Endothelial cell (in vitro differentiated cells): Measurements from ENCODE around the gene GLI3. TPM values are rescaled to one million over a fixed set of nuclear protein-coding genes. Genes with fewer than 3 reads are reported as not detected.

ENCODE experiments used
- DNase-seq: peaks from one replicate; pipeline ENCODE4 v3.0.0; 2021; ENCODE audit warnings: low spot score
- H3K27ac Mint-ChIP-seq: one replicate; pipeline ENCODE4 v1.8.0; 2021; ENCODE audit warnings: mixed read lengths, inconsistent platforms; ENCODE audit not compliant: unreplicated experiment
- H3K27me3 Mint-ChIP-seq: one replicate; pipeline ENCODE4 v1.8.0; 2021; ENCODE audit warnings: mild to moderate bottlenecking, moderate library complexity, mixed read lengths, inconsistent platforms; ENCODE audit not compliant: unreplicated experiment
- H3K36me3 Mint-ChIP-seq: one replicate; pipeline ENCODE4 v1.8.0; 2021; ENCODE audit warnings: mild to moderate bottlenecking, low read depth, mixed read lengths, inconsistent platforms; ENCODE audit not compliant: unreplicated experiment
- H3K4me1 Mint-ChIP-seq: one replicate; pipeline ENCODE4 v1.8.0; 2021; ENCODE audit warnings: mild to moderate bottlenecking, mixed read lengths, inconsistent platforms; ENCODE audit not compliant: unreplicated experiment
- H3K4me3 Mint-ChIP-seq: one replicate; pipeline ENCODE4 v1.8.0; 2021; ENCODE audit warnings: mild to moderate bottlenecking, mixed read lengths, inconsistent platforms; ENCODE audit not compliant: unreplicated experiment
- H3K9me3 Mint-ChIP-seq: one replicate; pipeline ENCODE4 v1.8.0; 2021; ENCODE audit warnings: mixed read lengths, inconsistent platforms; ENCODE audit not compliant: unreplicated experiment
- total RNA-seq: library from RNA; stranded (reverse); fragmentation: NEBNext Ultra II Directional; extraction: Animal tissue kit (Norgen Biotek cat#: 25700); gene quantifications from one replicate; pipeline ENCODE4 v1.2.1, GENCODE V29; 2021; ENCODE audit not compliant: unreplicated experiment
- TF ChIP-seq, protein P1 (sequence below): fragments of 200-600 bp; sonication (generic); IDR thresholded peaks from one replicate; pipeline ENCODE4 v1.5.0; 2021; ENCODE audit warnings: antibody characterized with exemption; ENCODE audit not compliant: unreplicated experiment

The GLI3 gene
- total RNA-seq, 1 donor from 2014 or later: 24.9 TPM

DNA sequence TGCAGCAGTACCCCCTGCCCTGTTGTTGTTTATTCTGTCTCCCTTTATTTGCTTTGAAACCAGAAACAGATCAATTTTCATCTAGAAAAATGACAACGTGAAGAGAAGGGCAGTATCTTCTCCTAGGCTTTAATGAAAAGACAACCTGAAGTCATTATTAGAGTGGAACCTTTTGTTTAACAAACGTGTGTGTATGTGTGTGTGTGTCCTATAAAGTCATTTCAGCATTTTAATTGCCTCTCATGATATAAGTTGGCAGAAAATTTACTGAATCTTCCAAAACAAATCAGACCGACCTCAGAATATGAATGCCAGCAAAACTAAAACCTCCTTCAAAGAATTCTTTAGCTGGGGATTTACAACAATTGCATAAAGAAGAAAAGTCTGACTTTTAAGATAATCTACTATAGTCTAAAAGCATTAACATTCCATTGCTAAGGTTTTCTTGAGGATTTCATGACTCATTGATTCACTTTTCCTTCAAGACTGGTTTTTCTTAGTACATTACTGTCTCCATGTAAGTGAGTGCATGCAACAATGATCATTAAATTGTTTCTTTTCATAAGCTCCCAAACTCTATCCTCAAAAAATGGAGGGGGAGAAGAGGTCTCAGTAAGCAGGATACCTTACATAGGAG is 3.2 kb downstream of the GLI3 start:
- H3K9me3 Mint-ChIP-seq: no peaks in the 10 kb centered on the region
- H3K4me1 Mint-ChIP-seq: peaks cover 23% of the 10 kb centered on the region
- H3K27ac Mint-ChIP-seq: no peak overlapping the region
- DNase-seq: no peak
- TF ChIP-seq, protein P1, sequence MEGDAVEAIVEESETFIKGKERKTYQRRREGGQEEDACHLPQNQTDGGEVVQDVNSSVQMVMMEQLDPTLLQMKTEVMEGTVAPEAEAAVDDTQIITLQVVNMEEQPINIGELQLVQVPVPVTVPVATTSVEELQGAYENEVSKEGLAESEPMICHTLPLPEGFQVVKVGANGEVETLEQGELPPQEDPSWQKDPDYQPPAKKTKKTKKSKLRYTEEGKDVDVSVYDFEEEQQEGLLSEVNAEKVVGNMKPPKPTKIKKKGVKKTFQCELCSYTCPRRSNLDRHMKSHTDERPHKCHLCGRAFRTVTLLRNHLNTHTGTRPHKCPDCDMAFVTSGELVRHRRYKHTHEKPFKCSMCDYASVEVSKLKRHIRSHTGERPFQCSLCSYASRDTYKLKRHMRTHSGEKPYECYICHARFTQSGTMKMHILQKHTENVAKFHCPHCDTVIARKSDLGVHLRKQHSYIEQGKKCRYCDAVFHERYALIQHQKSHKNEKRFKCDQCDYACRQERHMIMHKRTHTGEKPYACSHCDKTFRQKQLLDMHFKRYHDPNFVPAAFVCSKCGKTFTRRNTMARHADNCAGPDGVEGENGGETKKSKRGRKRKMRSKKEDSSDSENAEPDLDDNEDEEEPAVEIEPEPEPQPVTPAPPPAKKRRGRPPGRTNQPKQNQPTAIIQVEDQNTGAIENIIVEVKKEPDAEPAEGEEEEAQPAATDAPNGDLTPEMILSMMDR: no peak
- H3K36me3 Mint-ChIP-seq: no peaks in the 10 kb centered on the region
- H3K4me3 Mint-ChIP-seq: no peak overlapping the region
- peaks cover 11% of the 10 kb centered on the region for H3K27me3 Mint-ChIP-seq

DNA sequence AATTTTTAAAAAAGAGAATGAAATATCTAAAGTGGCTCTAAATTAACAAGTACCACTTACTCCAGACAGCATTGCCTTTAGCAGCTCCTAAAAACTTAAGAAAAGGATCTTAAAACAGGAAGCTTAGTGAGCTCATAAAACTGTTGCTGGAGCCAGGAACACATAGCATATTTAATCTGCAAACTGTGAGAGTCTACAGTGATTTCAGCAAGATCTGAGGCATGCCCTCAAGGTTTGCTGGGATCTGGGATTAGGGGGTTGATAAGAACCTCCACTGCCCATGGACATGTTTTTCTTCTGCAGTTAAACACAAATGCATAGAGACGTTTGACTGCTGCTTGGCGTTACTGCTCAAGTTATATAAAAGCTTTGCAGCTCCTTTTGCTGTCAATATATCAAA is 3.8 kb downstream of the GLI3 start:
- Mint-ChIP-seq H3K27me3 (peaks cover 8% of the 10 kb centered on the region), H3K27ac (no peak overlapping the region), H3K4me1 (peaks cover 16% of the 10 kb centered on the region)

DNA sequence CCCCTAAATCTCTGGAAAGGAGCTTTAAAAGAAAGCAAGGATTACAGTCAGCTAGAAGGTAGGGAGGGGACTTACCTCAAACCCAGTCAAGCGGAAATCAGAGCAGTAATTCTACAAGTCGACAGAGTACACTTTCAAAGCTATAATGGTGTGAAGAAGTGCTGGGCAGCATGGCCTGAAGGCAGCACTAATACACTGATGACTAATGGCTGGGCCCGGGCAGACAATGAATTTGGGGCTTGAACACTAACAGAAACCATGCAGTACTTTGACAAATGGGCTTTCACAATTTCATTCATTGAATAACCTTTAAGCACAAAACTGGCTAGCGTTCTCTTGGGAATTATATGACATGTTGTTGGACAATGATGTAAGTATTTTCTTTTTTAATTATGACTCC is 4.7 kb downstream of the GLI3 start:
- H3K9me3 Mint-ChIP-seq: no peaks in the 10 kb centered on the region
- peaks cover 6% of the 10 kb centered on the region for H3K27me3 Mint-ChIP-seq
- TF ChIP-seq, protein P1: no peak
- no peak overlapping the region for H3K27ac Mint-ChIP-seq
- H3K4me3 Mint-ChIP-seq: no peak overlapping the region
- H3K36me3 Mint-ChIP-seq: no peaks in the 10 kb centered on the region
- no peak for DNase-seq
- H3K4me1 Mint-ChIP-seq: peaks cover 19% of the 10 kb centered on the region

More for the DNA sequence above, 3.8 kb downstream of the GLI3 start:
- TF ChIP-seq, protein P1: no peak
- H3K36me3 Mint-ChIP-seq: no peaks in the 10 kb centered on the region
- no peak overlapping the region for H3K4me3 Mint-ChIP-seq
- H3K9me3 Mint-ChIP-seq: no peaks in the 10 kb centered on the region
- no peak for DNase-seq

DNA sequence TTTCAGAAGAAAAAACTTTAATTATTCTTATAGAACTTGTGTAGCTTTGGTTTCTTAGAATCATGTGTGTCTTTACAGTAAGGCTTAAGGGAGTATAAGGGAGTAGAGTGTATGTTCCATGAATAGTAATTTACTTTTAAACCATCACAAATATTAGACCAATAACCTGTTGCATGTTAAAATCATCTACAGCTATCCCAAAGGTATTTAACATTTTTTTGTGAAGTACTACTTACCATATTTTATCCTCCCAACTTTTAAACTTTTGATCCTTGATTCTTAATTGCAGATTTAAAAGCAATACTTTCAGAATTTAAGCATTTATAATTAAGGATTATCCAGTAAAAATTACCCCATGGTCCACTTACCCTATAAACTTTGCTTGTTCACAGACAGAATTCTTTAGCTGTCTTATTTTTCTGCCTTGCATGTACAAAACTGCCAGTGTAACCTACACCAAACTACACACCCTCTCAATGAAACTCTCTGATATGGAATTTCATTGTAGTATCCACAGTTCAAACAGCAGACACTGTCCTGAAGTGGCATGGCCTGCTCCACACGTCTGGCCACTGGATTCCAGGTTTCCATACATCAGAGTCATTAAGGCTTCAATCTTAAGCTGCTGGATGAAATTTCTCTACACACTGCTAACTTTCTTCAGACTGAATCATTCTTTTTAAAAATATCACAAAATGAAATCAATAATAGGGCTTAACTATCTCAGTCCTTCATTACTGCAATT is 5.8 kb downstream of the GLI3 start:
- Mint-ChIP-seq H3K27me3 (peaks cover 6% of the 10 kb centered on the region), H3K27ac (no peak overlapping the region), H3K9me3 (no peaks in the 10 kb centered on the region), H3K4me1 (peaks cover 20% of the 10 kb centered on the region), H3K36me3 (no peaks in the 10 kb centered on the region), H3K4me3 (no peak overlapping the region)
- no peak for DNase-seq
- TF ChIP-seq, protein P1: no peak
